GM18951 (cell line): ENCODE measurements around the gene CEBPG.

Experiments
- POLR2A ChIP-seq: IDR thresholded peaks from 4 replicates; pipeline ENCODE4 v1.6.1; 2011; ENCODE audit warnings: mild to moderate bottlenecking; ENCODE audit not compliant: insufficient read length, insufficient read depth; ENCODE audit errors: extremely low read depth
- in situ Hi-C: fragments of 300-500 bp; cut with MboI; formaldehyde crosslinking; loops from one replicate; pipeline ENCODE4 v1.12.0; 2022; ENCODE audit warnings: low sequenced_read_pairs, mixed read lengths, inconsistent platforms; ENCODE audit not compliant: unreplicated experiment

The CEBPG gene

DNA sequence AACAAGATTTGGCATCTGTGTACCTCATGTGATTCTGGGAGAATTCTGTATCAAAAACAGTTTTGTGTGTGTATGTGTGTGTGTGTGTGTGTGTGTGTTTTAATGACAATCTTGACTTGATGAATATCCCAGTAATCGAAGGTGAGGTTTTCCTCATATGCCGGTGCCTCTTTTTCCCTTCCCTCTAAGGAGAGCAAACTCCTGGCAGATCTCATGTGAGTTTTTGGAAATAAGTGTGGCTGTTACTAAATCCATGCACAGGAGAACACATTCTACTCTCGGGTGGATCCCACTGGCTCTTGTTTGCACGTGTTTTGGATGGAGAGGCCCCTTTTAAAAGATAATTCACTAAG, 29.0 kb upstream of the CEBPG start:
- TF ChIP-seq POLR2A: no peak
- in situ Hi-C loops: no loop called here

DNA sequence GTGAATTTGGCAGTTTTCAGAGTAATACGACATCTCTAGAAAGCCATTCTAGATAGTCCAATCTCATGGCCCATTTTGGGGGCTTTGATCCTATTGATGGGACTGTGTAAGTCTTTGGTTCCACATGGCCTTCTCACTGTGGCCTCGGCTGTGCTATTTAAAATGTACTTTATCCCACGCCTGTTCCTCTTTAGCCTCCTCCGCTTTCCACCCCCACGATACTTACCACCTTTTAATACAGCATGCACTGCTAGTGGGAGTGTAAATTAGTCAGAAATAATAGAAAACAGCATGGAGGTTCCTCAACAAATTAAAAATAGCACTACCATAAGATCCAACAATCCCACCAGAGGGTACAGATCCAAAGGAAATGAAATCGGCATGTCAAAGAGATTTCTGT, 28.3 kb upstream of the CEBPG start:
- in situ Hi-C loops: no loop called here
- no peak for TF ChIP-seq POLR2A

DNA sequence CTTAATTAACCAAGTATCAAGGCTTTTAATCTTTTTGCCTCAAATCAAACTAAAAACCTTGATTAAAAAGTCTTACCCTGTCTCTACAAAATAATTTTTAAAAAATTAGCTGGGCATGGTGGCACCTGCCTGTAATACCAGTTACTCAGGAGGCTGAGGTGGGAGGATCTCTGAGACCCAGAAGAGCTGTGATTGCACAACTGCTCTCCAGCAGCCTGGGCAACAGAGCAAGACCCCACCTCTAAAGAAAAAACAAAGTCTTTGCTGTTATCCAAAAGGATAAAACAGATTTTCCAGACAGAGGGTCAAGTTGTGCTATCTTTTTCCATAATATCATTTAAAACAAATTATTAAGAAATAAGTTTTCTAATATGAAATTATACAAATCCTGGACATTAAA, 26.8 kb upstream of the CEBPG start:
- in situ Hi-C loops: no loop called here
- no peak for TF ChIP-seq POLR2A

DNA sequence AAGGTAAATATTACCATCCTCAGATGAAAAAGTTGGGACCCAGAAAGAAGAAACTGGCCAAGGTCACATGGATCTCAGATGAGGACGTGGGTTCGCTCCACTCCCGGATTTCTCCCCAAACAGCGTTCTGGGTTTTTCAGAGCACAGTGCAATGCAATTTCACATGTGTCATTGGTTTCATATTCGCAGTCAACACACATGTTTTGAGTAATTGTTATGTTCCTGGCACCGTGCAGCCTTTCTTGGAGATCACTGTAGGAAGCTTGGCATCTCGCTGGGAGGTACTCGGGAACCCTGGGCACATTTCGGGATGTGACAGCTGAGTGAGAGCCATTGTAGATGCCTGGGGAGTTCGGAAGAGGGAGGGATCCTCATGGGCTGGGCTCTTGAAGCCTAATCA, 26.2 kb upstream of the CEBPG start:
- no peak for TF ChIP-seq POLR2A
- in situ Hi-C loops: no loop called here

DNA sequence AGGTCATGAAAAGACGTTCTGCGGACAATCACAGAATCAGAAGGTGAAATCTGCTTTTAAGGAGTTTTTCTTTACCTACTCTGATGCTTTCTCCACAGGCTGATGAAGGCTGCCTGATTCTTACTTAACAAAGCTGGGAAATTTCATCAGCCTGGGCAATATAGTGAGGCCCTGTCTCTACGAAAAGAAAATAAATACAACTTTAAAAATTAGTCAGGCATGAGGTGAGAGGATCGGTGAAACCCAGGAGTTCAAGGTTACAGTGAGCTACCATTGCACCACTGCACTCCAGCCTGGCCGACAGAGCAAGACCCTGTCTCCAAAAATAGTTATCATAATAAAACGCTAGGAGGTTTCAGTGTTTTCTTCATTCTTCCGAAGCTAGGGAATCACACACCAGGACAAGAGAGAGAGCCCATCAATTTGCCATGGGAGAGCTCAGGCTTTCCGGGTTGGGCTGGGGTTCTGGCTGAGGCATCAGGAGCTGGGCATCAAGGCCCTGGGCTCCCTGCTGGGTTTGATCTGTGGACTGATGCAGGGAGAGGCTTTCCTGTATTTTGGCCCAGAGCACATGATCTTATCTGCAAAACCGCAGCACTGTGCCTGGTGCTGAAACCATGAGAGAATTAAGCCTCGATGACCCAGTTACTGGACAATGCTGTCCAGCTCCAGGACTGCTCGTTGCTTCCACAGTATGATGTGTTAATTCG, 25.1 kb upstream of the CEBPG start:
- TF ChIP-seq POLR2A: no peak
- in situ Hi-C loops: no loop called here

DNA sequence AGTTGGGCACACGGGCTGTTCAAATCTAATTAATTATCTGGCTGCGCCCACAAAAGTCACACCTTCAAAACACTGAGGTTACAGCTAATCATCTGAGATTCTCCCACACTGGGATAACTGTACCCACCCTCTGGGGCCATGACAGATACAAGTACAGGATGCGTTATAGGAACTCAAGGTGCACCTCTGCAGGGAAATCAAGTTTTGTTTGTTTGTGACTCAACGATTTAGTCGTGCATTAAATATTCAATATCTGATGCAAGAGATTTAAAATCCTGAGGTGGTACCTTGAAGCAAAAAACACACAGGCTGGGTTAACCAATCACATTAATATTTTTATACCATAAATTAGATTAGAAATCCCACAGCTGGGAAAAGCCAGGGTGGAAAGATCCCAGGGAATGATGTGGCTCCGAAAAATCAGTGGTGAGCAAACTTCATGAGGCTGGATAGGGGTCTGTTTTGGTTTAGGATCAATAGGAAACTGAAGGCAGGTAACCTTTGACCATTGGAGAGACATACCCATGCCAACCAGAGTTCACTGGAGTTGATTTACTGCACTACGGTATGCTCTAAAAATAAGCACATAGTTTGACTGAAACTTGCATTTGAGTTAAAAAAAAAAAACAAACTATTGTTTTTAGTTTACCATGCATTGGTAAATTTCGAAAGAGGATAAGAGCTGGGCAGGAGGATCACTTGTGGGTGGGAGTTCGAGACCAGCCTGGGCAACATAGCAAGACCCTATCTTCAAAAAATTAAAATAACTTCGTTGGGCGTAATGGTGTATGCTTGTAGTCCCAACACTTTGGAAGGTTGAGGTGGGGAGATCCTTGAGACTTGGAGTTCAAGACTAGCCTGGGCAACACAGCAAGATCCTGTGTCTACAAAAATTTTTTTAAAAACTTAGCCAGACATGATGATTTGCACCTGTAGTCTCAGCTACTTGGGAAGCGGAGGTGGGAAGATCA, 23.9 kb upstream of the CEBPG start:
- in situ Hi-C loops: no loop called here
- TF ChIP-seq POLR2A: no peak

DNA sequence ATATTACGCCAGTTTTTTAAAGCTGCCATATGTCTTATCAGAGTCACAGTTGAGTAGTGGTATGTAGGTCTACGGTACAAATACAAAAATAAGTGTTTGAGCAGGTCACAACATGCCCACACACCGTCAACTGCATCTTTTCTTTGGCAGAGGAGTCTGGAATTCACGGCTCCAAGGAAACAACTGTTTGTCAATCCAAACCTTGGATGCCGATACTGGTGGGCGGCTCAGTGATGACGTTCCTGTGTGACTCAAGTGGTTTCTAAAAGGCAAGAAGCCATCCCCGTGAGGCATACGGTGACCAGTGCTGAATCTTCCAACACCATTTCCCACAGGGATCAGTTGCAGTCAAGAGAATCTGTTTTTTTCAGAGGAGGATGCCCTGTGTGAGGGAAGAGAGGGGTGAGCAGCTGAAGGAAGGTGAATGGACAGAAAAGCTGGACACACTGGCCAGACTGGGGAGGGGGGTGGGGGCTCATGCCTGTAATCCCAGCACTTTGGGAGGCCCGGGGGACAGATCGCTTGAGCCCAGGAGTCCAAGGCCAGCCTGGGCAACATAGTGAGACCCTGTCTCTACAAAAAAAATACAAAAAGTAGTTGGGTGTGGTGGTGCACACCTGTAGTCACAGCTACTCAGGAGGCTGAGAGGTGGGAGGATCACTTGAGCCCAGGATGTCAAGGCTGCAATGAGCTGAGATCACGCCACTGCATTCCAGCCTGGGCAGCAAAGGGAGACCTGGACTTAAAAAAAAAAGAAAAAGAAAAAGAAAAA, 22.8 kb upstream of the CEBPG start:
- in situ Hi-C loops: no loop called here
- no peak for TF ChIP-seq POLR2A

DNA sequence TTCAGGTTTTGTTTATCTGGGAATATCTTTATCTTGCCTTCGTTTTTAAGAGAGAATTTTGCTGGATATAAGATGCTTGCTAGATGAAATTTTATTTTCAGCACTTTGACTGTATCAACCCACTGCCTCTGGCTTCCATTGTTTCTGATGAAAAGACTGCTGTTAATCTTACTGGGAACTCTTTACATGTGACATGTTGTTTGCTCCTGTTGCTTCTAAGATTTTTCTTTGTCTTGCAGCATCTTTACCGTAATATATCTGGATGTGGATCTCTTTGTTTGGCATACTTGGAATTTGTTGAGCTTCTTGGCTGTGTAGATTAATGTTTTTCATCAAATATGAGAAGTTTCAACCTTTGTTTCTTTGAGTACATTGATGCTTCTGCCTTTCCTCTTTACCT, 18.0 kb upstream of the CEBPG start:
- in situ Hi-C loops: no loop called here
- no peak for TF ChIP-seq POLR2A

DNA sequence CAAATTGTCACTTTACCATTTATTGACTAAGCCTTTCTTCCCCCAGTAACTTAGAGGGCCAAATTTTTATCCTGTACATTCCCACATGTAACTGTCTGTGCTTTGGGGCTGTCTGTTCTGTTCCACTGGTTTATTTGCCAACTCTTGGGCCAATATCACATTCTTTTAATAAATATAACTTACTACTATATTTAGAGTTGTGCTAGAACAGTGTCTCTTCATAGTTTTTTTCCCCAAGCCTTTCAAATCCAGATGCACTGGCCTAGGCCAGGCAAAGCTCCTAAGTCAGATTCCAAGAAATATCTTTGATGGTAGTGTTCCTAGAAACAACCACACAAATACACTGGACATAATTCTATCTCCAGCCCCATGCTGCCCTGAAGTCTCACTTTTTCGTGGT, 16.0 kb upstream of the CEBPG start:
- no peak for TF ChIP-seq POLR2A
- in situ Hi-C loops: no loop called here

DNA sequence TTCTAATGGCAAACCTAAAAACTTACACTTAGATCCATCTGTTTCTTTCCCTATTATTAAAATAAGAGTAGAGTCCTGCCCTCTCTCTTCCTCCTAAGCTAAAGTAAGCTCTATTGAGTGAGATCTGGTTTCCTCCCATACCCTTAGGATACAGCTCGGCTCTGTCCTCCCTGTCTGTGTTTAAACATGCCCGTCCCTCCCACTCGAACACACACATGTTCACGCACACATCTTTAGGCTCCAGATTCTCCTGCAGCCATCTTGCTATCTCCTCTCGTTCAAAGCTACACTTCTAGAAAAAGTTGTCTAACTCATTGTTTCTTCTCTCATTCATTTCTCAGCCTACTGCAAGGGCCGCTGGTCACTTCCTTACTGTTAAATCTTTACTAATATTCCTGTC, 15.1 kb upstream of the CEBPG start:
- no peak for TF ChIP-seq POLR2A
- in situ Hi-C loops: no loop called here

DNA sequence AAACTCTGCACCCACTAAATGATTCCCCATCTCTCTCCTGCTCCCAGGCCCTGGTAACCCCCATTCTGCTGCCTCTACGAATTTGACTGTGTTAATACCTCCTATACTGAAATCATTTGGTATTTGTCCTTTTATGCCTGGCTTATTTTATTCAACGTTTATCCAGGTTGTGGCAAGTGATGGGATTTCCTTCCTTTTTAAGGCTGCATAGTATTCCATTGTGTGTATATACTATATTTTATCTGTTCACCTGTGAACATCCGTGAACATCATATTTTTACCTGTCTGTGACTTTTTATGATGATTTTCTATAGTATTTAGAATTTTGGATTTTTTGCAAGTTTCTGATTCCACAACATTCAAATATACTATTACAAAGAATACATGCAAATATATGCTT, 13.9 kb upstream of the CEBPG start:
- no peak for TF ChIP-seq POLR2A
- in situ Hi-C loops: no loop called here

DNA sequence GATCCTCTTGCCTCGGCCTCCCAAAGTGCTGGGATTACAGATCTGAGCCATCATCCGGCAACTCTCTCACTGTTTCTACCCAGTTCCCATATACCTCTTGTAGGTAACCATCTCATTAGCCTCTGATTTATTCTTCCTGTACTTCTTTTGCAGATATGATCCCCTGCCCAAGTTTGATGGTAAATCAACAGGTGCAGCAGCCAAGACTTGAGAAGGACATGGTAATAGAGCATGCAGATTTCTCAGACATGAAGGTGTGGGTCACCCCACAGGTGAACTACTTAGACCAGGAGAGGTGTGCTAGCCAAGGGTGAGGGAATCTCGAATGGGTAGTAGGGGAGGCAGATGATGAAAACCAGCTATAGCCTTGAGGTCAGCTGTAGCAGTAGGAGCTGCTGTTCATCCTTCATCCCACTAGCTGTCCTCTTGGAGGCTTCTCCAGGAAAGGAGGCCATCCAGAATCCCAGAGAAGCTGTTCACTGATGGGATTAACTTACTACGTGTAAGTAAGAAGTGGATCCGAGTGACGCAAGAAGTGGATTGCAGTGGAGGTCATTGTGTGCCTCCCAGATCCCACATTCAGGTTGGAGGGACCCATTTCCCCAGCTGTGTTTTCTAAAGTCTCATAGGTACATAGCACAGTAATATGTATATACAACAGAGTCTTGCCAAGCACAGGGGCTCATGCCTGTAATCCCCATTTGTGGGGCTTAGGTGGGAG, 10.8 kb upstream of the CEBPG start:
- TF ChIP-seq POLR2A: no peak
- in situ Hi-C loops: no loop called here

DNA sequence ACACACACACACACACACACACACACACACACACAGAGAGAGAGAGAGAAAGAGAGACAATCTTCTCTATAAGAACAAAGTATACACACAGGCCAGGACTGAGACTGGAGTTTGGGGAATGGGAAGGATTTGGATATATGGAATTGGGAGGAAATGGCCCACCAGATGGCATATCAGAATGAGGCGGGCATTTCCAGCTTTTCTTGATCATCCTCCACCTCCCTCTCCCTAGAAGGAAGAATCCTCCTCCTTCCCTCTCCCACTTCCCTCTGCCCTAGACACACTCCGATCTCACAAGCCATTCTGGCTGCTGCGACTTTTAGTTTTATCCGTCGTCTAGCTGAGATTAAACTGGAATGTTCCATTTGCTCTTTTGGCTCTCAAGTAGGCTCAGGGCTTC, 10.0 kb upstream of the CEBPG start:
- no peak for TF ChIP-seq POLR2A
- in situ Hi-C loops: no loop called here
